ENCODE results near the gene KCND3. TPM values are rescaled to one million over a fixed set of nuclear protein-coding genes. Genes with fewer than 3 reads are reported as not detected.

The KCND3 gene
- total RNA-seq, 1 donor from 2014 or later, result 0.06 TPM

- no peaks in the 10 kb centered on the region for H3K36me3 Mint-ChIP-seq
- peaks cover 8% of the 10 kb centered on the region for H3K27me3 Mint-ChIP-seq (ENCODE audit: insufficient read depth, low read depth)
- Histone ChIP-seq H3K9me3 (ENCODE audit: low read depth) (no peaks in the 10 kb centered on the region), H3K79me2 (ENCODE audit: low read depth) (no peaks in the 10 kb centered on the region), H3K4me3 (no peak overlapping the region), H3F3A (ENCODE audit: low read depth) (peaks cover 13% of the 10 kb centered on the region), H3K27me3 (no peaks in the 10 kb centered on the region), H3K36me3 (no peaks in the 10 kb centered on the region), H2AFZ (replicated peaks) (no peak overlapping the region), H4K20me1 (ENCODE audit: low read depth) (no peaks in the 10 kb centered on the region), H3K4me2 (no peak overlapping the region), H3K27ac (no peak overlapping the region), H3K9ac (no peak overlapping the region), H3K4me1 (peaks cover 16% of the 10 kb centered on the region)
- no peak overlapping the region for H3K4me3 Mint-ChIP-seq
- DNase-seq (ENCODE audit: low spot score), result no peak
- H3K4me1 Mint-ChIP-seq, result peaks cover 13% of the 10 kb centered on the region
- no peak overlapping the region for H3K27ac Mint-ChIP-seq
- no peak for TF ChIP-seq EZH2 (IDR thresholded peaks at IDR 0.05)
- no peaks in the 10 kb centered on the region for H3K9me3 Mint-ChIP-seq
Measured at GRCh38 chr1:111965781-111966443, 23.6 kb downstream of the KCND3 start.

- Mint-ChIP-seq H3K4me3 (no peak overlapping the region), H3K36me3 (no peaks in the 10 kb centered on the region), H3K27me3 (ENCODE audit: insufficient read depth, low read depth) (peaks cover 11% of the 10 kb centered on the region)
Measured at GRCh38 chr1:111963985-111964738, 25.3 kb downstream of the KCND3 start.

GRCh38 chr1:111961773-111962565, 27.5 kb downstream of the KCND3 start:
- H3K27ac Mint-ChIP-seq, result no peak overlapping the region
- H3K27me3 Mint-ChIP-seq (ENCODE audit: insufficient read depth, low read depth), result peaks cover 14% of the 10 kb centered on the region

More at GRCh38 chr1:111963985-111964738, 25.3 kb downstream of the KCND3 start:
- peak overlapping the region; percentile 62 for H3K4me2 ChIP-seq
- peaks cover 16% of the 10 kb centered on the region for H3K4me1 ChIP-seq
- no peak for TF ChIP-seq CTCF (IDR thresholded peaks at IDR 0.05)
- no peak for TF ChIP-seq EZH2 (IDR thresholded peaks at IDR 0.05)
- TF ChIP-seq EZH2phosphoT487 (IDR thresholded peaks at IDR 0.05), result no peak
- H3F3A ChIP-seq (ENCODE audit: low read depth), result peaks cover 13% of the 10 kb centered on the region
- no peaks in the 10 kb centered on the region for H4K20me1 ChIP-seq (ENCODE audit: low read depth)
- H3K79me2 ChIP-seq (ENCODE audit: low read depth), result no peaks in the 10 kb centered on the region
- H3K27ac ChIP-seq, result peak overlapping the region; percentile 31
- no peaks in the 10 kb centered on the region for H3K27me3 ChIP-seq
- H2AFZ ChIP-seq (replicated peaks), result peak overlapping the region; percentile 52
- DNase-seq (ENCODE audit: low spot score), result peak; percentile 55
- no peak overlapping the region for H3K27ac Mint-ChIP-seq
- no peak overlapping the region for H3K9ac ChIP-seq
- H3K9me3 ChIP-seq (ENCODE audit: low read depth), result no peaks in the 10 kb centered on the region
- H3K4me1 Mint-ChIP-seq, result peaks cover 13% of the 10 kb centered on the region
- H3K9me3 Mint-ChIP-seq, result no peaks in the 10 kb centered on the region
- peak overlapping the region; percentile 5 for H3K4me3 ChIP-seq
- H3K36me3 ChIP-seq, result no peaks in the 10 kb centered on the region

More at GRCh38 chr1:111961773-111962565, 27.5 kb downstream of the KCND3 start:
- Histone ChIP-seq H3K27me3 (no peaks in the 10 kb centered on the region), H3K27ac (no peak overlapping the region), H4K20me1 (ENCODE audit: low read depth) (no peaks in the 10 kb centered on the region), H3K9me3 (ENCODE audit: low read depth) (no peaks in the 10 kb centered on the region), H3F3A (ENCODE audit: low read depth) (peaks cover 13% of the 10 kb centered on the region), H3K79me2 (ENCODE audit: low read depth) (no peaks in the 10 kb centered on the region), H3K9ac (no peak overlapping the region), H3K36me3 (no peaks in the 10 kb centered on the region), H3K4me3 (no peak overlapping the region), H2AFZ (replicated peaks) (no peak overlapping the region), H3K4me2 (no peak overlapping the region), H3K4me1 (peaks cover 16% of the 10 kb centered on the region)
- no peaks in the 10 kb centered on the region for H3K9me3 Mint-ChIP-seq
- DNase-seq (ENCODE audit: low spot score), result no peak
- peaks cover 4% of the 10 kb centered on the region for H3K4me1 Mint-ChIP-seq
- no peak overlapping the region for H3K4me3 Mint-ChIP-seq
- TF ChIP-seq EZH2phosphoT487 (IDR thresholded peaks at IDR 0.05), result no peak
- TF ChIP-seq CTCF (IDR thresholded peaks at IDR 0.05), result no peak
- TF ChIP-seq EZH2 (IDR thresholded peaks at IDR 0.05), result no peak
- no peaks in the 10 kb centered on the region for H3K36me3 Mint-ChIP-seq

Data from neural progenitor cell (in vitro differentiated cells).